ENCODE data around the gene SWT1.
"Not testable (repeated sequence)": the region's sequence is repeated elsewhere in the genome, so short reads cannot be mapped to it uniquely, and the experiment has no call there.

The SWT1 gene

DNA sequence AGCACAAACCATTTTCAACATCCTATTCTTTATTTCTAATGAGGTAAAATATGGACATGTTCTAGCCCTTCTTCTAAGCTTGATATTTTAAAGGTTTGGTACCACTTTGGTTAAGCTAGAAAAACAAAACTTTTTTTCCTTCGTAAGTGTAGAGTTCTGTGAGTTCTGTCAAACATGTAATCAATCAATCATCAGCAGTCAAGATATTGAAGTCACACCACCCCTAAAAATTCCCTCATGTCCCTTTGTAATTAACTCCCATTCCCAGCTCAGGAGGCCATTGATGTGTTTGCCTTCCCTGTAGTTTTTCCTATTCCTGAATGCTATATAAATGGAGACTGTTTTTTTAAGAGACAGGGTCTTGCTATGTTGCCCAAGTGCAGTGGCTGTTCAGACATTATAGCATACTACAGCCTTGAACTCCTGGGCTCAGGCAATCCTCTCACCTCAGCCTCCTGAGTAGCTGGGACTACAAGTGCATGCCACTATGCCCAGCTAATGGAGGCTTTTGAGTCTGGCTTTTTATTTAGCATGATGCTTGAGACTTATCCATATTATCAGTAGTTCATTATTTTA, 137.1 kb downstream of the SWT1 start:
- no peak for DNase-seq

- no peak for DNase-seq
Measured at GRCh38 chr1:185295091-185295490, 138.1 kb downstream of the SWT1 start.

DNA sequence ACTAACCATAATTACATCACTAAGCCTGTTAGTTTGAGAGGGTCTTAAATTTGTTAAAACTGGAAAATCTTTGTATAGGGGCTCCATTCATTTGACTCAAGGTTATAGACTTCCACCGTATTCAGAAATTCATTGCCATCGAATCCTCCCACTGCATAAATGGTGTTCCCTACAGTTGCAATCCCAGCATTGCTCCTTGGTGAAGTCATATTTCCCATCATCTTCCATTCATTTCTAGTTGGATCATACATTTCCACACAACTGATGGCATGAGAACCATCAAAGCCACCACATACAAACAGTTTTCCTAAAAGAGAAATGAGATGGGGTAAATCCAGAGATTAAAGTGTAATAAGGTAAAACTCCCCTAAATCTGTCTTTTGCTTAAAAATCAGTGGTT, 141.0 kb downstream of the SWT1 start:
- DNase-seq: no peak

GRCh38 chr1:185300152-185300551, 143.2 kb downstream of the SWT1 start:
- DNase-seq: no peak

- DNase-seq: no peak
Measured at GRCh38 chr1:185305419-185305818, 148.5 kb downstream of the SWT1 start.

DNA sequence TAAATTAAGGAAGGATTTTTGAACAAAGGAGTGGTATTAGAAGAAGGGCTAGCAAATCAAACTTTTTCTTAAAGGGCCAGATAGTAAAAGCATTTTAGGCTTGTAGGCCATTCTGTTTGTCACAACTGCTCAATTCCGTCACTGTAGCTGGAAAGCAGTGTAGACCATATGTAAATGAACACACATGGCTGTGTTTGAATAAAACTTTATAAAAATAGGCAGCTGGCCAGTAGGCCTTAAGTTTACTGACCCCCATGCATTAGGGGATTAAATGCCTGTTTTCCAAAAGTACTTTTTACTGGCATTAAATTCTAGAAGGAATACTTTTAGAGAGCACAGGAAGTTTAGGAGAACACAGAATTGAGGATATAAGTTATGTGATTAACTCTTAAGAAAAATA, 151.2 kb downstream of the SWT1 start:
- DNase-seq: no peak

GRCh38 chr1:185309566-185309965, 152.6 kb downstream of the SWT1 start:
- DNase-seq: no peak

- DNase-seq: no peak
Measured at GRCh38 chr1:185311589-185312225, 154.7 kb downstream of the SWT1 start.

GRCh38 chr1:185312361-185313138, 155.6 kb downstream of the SWT1 start:
- no peak for DNase-seq

DNA sequence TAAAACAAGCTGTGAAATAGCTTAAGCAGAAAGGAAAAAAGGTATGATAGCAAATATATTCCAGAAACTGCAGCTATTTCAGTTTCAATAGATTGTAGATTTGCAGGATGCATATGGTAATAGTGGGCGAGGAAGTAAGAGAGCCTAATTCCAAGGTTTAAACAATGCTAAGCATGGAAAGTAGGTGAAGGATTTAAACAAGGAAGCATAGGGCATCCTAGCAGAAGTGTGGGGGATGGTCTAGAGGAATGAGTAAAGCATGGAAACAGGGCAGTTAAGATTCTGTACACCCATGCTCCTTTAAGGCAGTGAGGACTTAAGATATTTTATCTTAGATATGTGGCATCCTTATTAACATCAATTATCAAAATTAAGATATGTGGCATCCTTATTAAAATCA, 157.4 kb downstream of the SWT1 start:
- DNase-seq: no peak

DNA sequence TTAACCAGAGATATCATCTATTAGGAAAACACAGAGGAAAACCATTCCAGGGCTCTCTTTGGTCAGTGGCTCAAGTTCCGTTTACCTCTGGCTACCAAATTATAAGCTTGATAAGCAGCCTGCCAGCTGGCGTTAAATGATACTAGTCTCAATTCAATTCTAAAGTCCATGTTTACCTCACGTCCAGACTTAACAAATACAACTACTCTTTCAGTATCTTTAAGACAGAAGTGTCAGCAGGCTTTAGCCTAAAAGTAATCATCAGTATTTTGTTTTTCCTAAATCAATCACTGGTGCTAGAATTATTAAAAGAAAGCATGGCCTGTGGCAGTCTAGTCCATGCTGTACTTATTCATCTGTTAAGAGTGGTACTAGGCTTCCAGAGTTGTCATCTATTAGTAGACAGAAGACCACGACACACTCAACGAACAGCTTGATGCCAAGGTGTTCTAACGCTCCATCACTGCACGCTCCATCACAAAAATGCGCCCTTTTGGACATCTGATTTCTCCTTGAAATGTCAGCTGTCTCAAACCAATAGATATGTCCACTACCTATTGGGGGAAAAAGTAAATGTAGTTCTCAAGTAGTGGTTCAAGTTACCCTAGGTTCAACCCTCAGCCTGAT, 158.6 kb downstream of the SWT1 start:
- DNase-seq: no peak

DNA sequence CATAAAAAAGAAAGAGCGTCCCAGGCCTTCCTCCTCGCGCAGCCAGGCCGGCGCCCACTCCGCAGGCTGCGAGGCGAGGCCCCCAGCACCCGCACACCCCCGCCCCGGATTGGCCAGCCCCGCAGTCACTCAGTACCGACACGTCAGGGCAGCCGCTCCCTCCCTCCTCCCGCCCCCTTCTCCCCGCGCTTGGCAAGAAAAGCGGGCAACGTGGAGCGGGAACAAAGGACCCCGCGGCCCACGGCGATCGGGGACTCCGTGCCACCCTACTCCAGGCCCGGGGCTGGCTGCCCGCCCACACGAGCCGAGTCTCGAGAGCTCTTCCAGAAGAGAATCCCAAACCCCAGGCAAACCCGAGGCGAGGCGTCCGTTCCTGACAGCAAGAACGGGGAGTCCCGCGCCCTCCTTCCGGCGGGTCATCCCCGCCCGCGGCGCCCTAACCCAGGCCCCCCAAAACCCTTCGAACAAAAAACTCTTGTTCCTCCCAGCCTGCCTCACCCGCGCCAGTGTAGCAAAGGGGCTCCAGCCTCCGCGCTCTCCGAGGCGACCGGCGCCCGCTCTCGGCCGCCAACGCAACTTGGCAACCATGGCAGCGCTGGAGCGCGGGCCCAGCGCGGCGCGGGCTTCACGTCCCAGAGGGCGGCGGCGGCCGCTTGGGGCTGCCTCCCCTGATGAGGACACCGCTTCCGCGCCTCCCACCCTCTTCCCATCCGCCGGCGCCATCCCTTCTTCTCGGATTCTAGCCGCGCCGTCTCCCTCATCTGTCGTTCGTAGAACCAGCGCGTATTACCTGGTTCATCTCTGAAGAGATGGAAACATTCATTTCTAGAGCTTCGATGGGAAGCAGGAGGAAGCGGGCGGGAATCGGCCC, 159.4 kb downstream of the SWT1 start:
- DNase-seq: peak; percentile 74

DNA sequence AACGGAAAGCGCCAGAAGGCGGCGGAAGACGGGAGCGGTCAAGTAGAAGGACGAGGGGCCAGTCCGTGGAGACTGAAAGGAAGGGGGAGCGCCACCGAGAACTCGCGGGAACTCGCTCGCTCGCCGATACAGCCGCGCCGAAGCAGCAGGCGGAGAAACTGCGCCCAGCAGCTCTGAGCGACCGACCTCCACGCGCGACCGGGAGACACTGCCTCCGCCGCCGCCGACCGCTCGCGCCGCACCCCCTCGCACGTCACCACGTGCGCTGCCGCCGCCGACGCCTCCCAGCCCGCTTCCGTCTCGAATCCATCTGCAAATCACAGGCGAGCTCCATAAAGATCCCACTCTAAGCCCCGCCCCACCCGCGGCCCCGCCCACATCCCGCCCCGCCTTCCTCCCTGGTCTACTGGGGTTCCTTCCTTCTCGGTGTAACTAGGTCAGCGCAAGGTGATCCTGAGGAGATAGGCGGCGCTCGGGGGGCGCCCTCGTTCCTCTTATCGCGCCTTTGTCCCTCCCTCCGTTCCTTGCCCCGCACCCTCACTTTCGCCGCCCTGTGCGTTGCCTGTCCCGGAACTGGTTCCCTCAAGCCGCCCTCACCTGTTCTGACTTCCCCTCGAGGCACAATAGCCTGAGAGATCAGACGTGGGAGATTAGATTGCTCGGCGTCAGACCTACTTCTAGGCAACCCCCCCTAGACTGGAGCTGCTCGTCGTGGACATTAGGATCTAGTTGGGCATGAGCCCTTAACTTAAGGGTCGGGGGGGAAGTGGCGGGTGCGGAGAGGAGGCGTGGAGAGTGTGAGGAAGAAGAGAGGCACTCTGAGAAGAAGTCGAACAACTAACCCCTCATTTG, 160.3 kb downstream of the SWT1 start, which contains the start of gene IVNS1ABP:
Gene IVNS1ABP, minus strand, starts transcription at position 210 of the 852 bp plus-strand sequence. CDS start 7,750 bp downstream, outside the sequence.
- peak; percentile 93 for DNase-seq

DNA sequence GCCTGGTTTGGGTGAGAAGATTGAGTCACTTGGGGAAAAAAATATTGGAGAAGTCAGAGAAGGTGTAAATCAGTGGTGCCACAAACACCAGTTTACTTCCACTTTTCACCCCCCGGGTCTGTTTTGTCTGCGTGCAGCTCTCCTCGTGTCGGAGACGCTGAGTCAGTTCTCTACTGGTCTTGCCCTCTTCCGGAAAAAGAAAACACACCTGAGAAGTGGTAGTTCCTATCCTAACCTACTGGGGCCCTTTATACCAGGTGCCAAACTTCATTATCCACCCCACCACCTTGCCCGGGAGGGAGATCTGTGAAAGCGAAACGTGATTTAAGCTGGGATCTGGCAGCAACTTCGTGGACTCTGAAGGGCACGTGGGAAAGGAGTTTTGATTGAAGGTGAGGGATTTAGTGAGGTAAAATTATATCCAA, 160.9 kb downstream of the SWT1 start:
- no peak for DNase-seq

GRCh38 chr1:185318431-185319138, 161.6 kb downstream of the SWT1 start:
- DNase-seq: no peak

DNA sequence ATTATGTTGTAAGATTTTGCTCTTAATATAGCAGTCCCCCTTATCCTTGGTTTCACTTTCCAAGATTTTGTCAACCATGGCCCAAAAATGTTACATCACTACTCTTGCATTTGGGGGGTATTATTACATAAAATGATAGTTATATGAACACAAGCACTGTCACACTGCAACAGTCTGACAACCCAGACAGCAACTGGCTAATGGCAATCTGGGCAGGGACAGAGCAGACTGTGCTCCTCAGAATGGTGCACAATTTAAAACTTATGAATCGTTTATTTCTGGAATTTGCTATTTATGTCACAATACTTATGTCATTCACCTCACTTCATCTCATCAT, 162.1 kb downstream of the SWT1 start:
- DNase-seq: no peak

- not testable (repeated sequence) for DNase-seq
Measured at GRCh38 chr1:185321104-185321503, 164.1 kb downstream of the SWT1 start.

- DNase-seq: not testable (repeated sequence)
Measured at GRCh38 chr1:185321653-185322221, 164.8 kb downstream of the SWT1 start.

- no peak for DNase-seq
Measured at GRCh38 chr1:185322636-185323035, 165.7 kb downstream of the SWT1 start.

- no peak for DNase-seq
Measured at GRCh38 chr1:185324118-185324517, 167.2 kb downstream of the SWT1 start.

GRCh38 chr1:185325413-185325812, 168.4 kb downstream of the SWT1 start:
- DNase-seq: no peak
